ENCODE data around the gene RGS6. TPM values are rescaled to one million over a fixed set of nuclear protein-coding genes. Genes with fewer than 3 reads are reported as not detected.

Gene RGS6
- total RNA-seq, 1 experiment from 2014 or later: not detected

DNA sequence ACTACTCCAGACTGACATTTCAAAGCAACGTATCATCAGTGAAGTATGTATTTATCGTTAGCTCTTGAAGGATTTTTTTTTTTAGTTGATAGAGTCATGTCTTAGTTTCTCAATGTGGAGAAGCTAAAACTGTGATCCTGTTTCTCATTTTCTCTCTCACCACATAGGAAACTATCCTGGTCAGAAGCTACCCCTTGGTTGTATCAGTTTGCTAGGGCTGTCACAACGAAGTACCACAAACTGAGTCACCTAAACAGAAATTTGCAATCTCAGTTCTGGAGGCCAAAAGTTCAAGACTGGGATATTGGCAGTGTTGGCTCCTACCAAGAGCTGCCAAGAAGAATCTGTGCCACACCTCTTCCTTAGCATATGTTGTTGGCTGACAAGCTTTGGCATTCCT, 369.1 kb downstream of the RGS6 start:
- TF ChIP-seq, protein P1, sequence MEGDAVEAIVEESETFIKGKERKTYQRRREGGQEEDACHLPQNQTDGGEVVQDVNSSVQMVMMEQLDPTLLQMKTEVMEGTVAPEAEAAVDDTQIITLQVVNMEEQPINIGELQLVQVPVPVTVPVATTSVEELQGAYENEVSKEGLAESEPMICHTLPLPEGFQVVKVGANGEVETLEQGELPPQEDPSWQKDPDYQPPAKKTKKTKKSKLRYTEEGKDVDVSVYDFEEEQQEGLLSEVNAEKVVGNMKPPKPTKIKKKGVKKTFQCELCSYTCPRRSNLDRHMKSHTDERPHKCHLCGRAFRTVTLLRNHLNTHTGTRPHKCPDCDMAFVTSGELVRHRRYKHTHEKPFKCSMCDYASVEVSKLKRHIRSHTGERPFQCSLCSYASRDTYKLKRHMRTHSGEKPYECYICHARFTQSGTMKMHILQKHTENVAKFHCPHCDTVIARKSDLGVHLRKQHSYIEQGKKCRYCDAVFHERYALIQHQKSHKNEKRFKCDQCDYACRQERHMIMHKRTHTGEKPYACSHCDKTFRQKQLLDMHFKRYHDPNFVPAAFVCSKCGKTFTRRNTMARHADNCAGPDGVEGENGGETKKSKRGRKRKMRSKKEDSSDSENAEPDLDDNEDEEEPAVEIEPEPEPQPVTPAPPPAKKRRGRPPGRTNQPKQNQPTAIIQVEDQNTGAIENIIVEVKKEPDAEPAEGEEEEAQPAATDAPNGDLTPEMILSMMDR (IDR thresholded peaks at IDR 0.05; ENCODE audit: unreplicated experiment): no peak
- no TSS peak for BruUV-seq (replicated peaks)
- no peak overlapping the region for H3K27ac Mint-ChIP-seq (ENCODE audit: low read depth, unreplicated experiment)
- H3K27me3 Mint-ChIP-seq (ENCODE audit: insufficient read depth, unreplicated experiment): peaks cover 61% of the 10 kb centered on the region
- peak; percentile 13 for DNase-seq (ENCODE audit: unreplicated experiment)
- peaks cover 9% of the 10 kb centered on the region for H3K9me3 Mint-ChIP-seq (ENCODE audit: unreplicated experiment)
- intact Hi-C loops (cut with micrococcal nuclease): no loop called here
- H3K4me1 Mint-ChIP-seq (ENCODE audit: insufficient read depth, unreplicated experiment): no peaks in the 10 kb centered on the region
- H3K4me3 Mint-ChIP-seq (ENCODE audit: unreplicated experiment): no peak overlapping the region
- ChIA-PET CTCF (interaction anchor here (0.6 kb wide), 1 partner anchor 17 kb away, joined by 3 read pairs; no protein-coding TSS in a partner anchor), POLR2A (interaction anchor here (0.7 kb wide), 1 partner anchor 745 kb away, joined by 3 read pairs; no protein-coding TSS in a partner anchor)
- no peaks in the 10 kb centered on the region for H3K36me3 Mint-ChIP-seq (ENCODE audit: insufficient read depth, unreplicated experiment)

DNA sequence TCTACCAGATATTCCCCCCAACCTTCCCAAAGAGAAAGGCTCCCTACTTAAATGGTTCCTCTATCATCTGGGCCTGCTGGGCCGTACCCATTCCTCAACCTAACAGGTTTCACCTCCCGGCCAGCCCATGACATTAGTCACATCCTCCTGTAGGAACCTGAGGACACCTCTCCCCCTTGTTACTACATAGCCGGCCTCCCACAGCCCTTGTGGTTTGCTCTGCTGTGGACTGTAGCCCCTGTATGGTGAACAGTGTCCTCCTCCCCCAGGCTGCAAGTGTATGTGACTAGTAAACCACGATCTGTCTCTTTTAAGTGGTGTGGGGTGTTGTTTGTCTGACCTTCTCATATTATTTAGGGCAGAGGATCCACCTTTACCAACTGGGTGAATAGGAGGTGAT, 371.7 kb downstream of the RGS6 start:
- no peaks in the 10 kb centered on the region for H3K4me1 Mint-ChIP-seq (ENCODE audit: insufficient read depth, unreplicated experiment)
- H3K4me3 Mint-ChIP-seq (ENCODE audit: unreplicated experiment): no peak overlapping the region
- H3K36me3 Mint-ChIP-seq (ENCODE audit: insufficient read depth, unreplicated experiment): no peaks in the 10 kb centered on the region
- POLR2A ChIA-PET: no interaction called here
- H3K27me3 Mint-ChIP-seq (ENCODE audit: insufficient read depth, unreplicated experiment): peaks cover 77% of the 10 kb centered on the region
- no peak overlapping the region for H3K27ac Mint-ChIP-seq (ENCODE audit: low read depth, unreplicated experiment)
- no TSS peak for BruUV-seq (replicated peaks)
- CTCF ChIA-PET: no interaction called here
- TF ChIP-seq, protein P1 (IDR thresholded peaks at IDR 0.05; ENCODE audit: unreplicated experiment): no peak
- H3K9me3 Mint-ChIP-seq (ENCODE audit: unreplicated experiment): peaks cover 9% of the 10 kb centered on the region
- DNase-seq (ENCODE audit: unreplicated experiment): no peak
- intact Hi-C loops (cut with micrococcal nuclease): no loop called here

DNA sequence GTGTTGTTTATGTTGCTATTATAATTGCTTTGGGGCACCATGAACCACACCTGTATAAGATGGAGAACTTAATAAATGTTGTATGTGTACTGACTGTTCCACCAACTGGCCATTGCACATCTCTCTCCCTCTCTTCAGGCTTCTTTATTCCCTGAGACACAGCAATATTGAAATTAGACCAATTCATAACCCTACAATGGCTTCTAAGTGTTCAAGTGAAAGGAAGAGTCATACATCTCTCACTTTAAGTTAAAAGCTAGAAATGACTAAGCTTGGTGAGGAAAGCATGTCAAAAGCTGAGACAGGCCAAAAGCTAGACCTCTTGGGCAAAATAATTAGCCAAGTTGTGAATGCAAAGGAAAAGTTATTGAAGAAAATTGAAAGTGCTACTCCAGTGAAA, 373.3 kb downstream of the RGS6 start:
- H3K27me3 Mint-ChIP-seq (ENCODE audit: insufficient read depth, unreplicated experiment): peaks cover 68% of the 10 kb centered on the region
- H3K36me3 Mint-ChIP-seq (ENCODE audit: insufficient read depth, unreplicated experiment): no peaks in the 10 kb centered on the region
- no peak for DNase-seq (ENCODE audit: unreplicated experiment)
- ChIA-PET POLR2A (no interaction called here), CTCF (no interaction called here)
- H3K4me3 Mint-ChIP-seq (ENCODE audit: unreplicated experiment): no peak overlapping the region
- TF ChIP-seq, protein P1 (IDR thresholded peaks at IDR 0.05; ENCODE audit: unreplicated experiment): no peak
- no peak overlapping the region for H3K27ac Mint-ChIP-seq (ENCODE audit: low read depth, unreplicated experiment)
- H3K4me1 Mint-ChIP-seq (ENCODE audit: insufficient read depth, unreplicated experiment): no peaks in the 10 kb centered on the region
- intact Hi-C loops (cut with micrococcal nuclease): no loop called here
- BruUV-seq (replicated peaks): no TSS peak
- peaks cover 9% of the 10 kb centered on the region for H3K9me3 Mint-ChIP-seq (ENCODE audit: unreplicated experiment)

DNA sequence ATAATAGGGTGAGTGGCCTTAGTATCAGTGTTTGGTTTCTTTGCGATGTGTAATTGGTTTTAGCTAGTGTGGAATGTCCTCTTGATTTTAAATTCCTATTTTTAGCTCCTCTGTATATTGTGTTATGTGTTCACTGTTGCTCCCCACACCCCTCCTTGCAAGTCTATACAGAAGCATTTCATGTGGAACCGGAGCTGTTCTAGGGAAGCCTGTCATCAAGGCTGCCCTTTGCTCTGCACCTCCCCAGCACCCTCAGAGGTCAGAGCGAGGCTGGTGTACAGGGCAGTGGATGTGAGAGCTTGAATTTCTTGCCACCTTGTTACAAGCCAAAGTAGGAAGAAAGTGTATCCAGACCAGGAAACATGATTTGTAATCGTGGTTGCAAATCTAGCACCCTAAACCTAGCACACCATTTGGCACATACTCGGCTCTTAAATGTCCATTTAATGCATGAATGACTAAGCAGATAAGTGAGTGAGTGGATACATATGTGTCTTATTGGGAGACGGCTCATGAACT, 376.8 kb downstream of the RGS6 start:
- no peak for DNase-seq (ENCODE audit: unreplicated experiment)
- intact Hi-C loops (cut with micrococcal nuclease): no loop called here
- no peaks in the 10 kb centered on the region for H3K36me3 Mint-ChIP-seq (ENCODE audit: insufficient read depth, unreplicated experiment)
- H3K4me1 Mint-ChIP-seq (ENCODE audit: insufficient read depth, unreplicated experiment): no peaks in the 10 kb centered on the region
- peaks cover 9% of the 10 kb centered on the region for H3K9me3 Mint-ChIP-seq (ENCODE audit: unreplicated experiment)
- TF ChIP-seq, protein P1 (IDR thresholded peaks at IDR 0.05; ENCODE audit: unreplicated experiment): no peak
- no peak overlapping the region for H3K27ac Mint-ChIP-seq (ENCODE audit: low read depth, unreplicated experiment)
- H3K27me3 Mint-ChIP-seq (ENCODE audit: insufficient read depth, unreplicated experiment): peaks cover 53% of the 10 kb centered on the region
- BruUV-seq (replicated peaks): no TSS peak
- ChIA-PET POLR2A (no interaction called here), CTCF (no interaction called here)
- no peak overlapping the region for H3K4me3 Mint-ChIP-seq (ENCODE audit: unreplicated experiment)

Data from MCF 10A (cell line).